ENCODE measurements around the gene COQ8B.

- TF ChIP-seq, protein P1, sequence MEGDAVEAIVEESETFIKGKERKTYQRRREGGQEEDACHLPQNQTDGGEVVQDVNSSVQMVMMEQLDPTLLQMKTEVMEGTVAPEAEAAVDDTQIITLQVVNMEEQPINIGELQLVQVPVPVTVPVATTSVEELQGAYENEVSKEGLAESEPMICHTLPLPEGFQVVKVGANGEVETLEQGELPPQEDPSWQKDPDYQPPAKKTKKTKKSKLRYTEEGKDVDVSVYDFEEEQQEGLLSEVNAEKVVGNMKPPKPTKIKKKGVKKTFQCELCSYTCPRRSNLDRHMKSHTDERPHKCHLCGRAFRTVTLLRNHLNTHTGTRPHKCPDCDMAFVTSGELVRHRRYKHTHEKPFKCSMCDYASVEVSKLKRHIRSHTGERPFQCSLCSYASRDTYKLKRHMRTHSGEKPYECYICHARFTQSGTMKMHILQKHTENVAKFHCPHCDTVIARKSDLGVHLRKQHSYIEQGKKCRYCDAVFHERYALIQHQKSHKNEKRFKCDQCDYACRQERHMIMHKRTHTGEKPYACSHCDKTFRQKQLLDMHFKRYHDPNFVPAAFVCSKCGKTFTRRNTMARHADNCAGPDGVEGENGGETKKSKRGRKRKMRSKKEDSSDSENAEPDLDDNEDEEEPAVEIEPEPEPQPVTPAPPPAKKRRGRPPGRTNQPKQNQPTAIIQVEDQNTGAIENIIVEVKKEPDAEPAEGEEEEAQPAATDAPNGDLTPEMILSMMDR (IDR thresholded peaks at IDR 0.05; ENCODE audit: low read depth, low read length, poor library complexity, severe bottlenecking), result no peak
- no peak for TF ChIP-seq EZH2phosphoT487 (IDR thresholded peaks at IDR 0.05; ENCODE audit: borderline replicate concordance, low read length)
Observed at GRCh38 chr19:40658031-40658430, 58.7 kb downstream of the COQ8B start.

All from DOHH2 (cell line).